Measurements from ENCODE around the gene EXOSC2.

DNA sequence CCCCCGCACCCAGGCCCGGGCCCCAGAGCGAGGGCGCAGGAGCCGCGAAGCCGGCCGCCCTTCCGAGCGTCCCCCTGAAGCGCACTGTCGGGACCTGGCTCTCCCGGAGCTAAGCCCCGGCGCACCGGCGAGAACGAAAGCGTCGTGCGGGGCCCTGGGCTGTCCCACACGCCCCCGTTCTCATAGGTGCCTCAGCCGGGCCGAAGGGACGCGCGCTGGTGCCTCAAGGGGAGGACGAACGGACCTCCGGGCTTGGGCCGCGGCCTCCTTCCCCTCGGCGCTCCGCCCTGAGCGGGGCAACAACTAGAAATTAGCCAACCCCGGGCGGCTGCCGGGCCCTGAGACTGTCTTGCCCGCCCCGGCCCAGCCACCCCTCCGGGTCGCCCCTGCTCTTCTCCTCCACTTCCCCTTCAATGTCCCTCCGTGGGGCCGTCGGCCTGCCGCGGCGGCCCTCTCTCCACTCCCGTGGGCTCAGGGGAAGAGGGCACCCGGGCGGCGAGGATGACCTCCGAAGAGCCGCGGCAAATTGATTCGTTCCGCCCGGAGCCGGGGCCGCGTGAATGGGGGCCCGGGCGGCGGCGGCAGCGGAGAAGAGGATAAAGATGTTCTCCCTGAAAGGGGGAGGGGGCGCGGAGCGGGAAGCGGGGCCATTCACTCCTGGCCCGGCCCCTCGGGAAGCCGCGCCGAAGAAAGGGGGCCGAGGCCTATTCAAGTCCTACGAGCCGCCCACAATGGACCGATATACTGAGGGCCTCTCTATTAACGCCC lies 32.7 kb upstream of the EXOSC2 start:
- TF ChIP-seq, protein P1, sequence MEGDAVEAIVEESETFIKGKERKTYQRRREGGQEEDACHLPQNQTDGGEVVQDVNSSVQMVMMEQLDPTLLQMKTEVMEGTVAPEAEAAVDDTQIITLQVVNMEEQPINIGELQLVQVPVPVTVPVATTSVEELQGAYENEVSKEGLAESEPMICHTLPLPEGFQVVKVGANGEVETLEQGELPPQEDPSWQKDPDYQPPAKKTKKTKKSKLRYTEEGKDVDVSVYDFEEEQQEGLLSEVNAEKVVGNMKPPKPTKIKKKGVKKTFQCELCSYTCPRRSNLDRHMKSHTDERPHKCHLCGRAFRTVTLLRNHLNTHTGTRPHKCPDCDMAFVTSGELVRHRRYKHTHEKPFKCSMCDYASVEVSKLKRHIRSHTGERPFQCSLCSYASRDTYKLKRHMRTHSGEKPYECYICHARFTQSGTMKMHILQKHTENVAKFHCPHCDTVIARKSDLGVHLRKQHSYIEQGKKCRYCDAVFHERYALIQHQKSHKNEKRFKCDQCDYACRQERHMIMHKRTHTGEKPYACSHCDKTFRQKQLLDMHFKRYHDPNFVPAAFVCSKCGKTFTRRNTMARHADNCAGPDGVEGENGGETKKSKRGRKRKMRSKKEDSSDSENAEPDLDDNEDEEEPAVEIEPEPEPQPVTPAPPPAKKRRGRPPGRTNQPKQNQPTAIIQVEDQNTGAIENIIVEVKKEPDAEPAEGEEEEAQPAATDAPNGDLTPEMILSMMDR (IDR thresholded peaks at IDR 0.05; ENCODE audit: poor library complexity, severe bottlenecking), result no peak
- no peak for TF ChIP-seq RAD21 (conservative IDR thresholded peaks at IDR 0.05)
- peak; percentile 95 for TF ChIP-seq EZH2 (IDR thresholded peaks at IDR 0.05; ENCODE audit: borderline replicate concordance, insufficient read depth, low read length, poor library complexity, severe bottlenecking)
- TF ChIP-seq TAF1 (IDR thresholded peaks at IDR 0.05; ENCODE audit: low read depth), result no peak
- TF ChIP-seq, protein P2, sequence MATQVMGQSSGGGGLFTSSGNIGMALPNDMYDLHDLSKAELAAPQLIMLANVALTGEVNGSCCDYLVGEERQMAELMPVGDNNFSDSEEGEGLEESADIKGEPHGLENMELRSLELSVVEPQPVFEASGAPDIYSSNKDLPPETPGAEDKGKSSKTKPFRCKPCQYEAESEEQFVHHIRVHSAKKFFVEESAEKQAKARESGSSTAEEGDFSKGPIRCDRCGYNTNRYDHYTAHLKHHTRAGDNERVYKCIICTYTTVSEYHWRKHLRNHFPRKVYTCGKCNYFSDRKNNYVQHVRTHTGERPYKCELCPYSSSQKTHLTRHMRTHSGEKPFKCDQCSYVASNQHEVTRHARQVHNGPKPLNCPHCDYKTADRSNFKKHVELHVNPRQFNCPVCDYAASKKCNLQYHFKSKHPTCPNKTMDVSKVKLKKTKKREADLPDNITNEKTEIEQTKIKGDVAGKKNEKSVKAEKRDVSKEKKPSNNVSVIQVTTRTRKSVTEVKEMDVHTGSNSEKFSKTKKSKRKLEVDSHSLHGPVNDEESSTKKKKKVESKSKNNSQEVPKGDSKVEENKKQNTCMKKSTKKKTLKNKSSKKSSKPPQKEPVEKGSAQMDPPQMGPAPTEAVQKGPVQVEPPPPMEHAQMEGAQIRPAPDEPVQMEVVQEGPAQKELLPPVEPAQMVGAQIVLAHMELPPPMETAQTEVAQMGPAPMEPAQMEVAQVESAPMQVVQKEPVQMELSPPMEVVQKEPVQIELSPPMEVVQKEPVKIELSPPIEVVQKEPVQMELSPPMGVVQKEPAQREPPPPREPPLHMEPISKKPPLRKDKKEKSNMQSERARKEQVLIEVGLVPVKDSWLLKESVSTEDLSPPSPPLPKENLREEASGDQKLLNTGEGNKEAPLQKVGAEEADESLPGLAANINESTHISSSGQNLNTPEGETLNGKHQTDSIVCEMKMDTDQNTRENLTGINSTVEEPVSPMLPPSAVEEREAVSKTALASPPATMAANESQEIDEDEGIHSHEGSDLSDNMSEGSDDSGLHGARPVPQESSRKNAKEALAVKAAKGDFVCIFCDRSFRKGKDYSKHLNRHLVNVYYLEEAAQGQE (IDR thresholded peaks at IDR 0.05; ENCODE audit: borderline replicate concordance), result no peak
- TF ChIP-seq POLR2AphosphoS5 (IDR thresholded peaks at IDR 0.05), result no peak
- no peak for TF ChIP-seq SMC3 (conservative IDR thresholded peaks at IDR 0.05; ENCODE audit: poor library complexity)
- TF ChIP-seq EP300 (conservative IDR thresholded peaks at IDR 0.05; ENCODE audit: poor library complexity, severe bottlenecking), result no peak
- no peak for TF ChIP-seq MXI1 (conservative IDR thresholded peaks at IDR 0.05; ENCODE audit: poor library complexity, severe bottlenecking)
